ENCODE results near the gene FAM240A.
A peak's percentile ranks its signal among the peaks of the same experiment; 100 is the strongest.
"Not testable (repeated sequence)": the region's sequence is repeated elsewhere in the genome, so short reads cannot be mapped to it uniquely, and the experiment has no call there.

FAM240A gene

GRCh38 chr3:46612324-46612723 is at the start of gene FAM240A:
TSS of gene FAM240A (plus strand) at chr3:46612525. CDS start at chr3:46612684, 159 bp downstream.
- DNase-seq = no peak

- no peak for DNase-seq
These were observed 47.9 kb upstream of the FAM240A start for GRCh38 chr3:46564190-46565021.

GRCh38 chr3:46565077-46565476 is 47.2 kb upstream of the FAM240A start:
- DNase-seq = no peak

GRCh38 chr3:46565607-46566039 is 46.7 kb upstream of the FAM240A start:
- no peak for DNase-seq

GRCh38 chr3:46566040-46566641 is 46.2 kb upstream of the FAM240A start, which contains the start of gene LRRC2:
TSS of gene LRRC2 (minus strand) at chr3:46566302. CDS start at chr3:46551591, 14,711 bp downstream.
- DNase-seq = no peak

GRCh38 chr3:46571684-46572083 is 40.6 kb upstream of the FAM240A start:
- no peak for DNase-seq

GRCh38 chr3:46573701-46574100 is 38.6 kb upstream of the FAM240A start:
- DNase-seq = no peak

- DNase-seq = no peak
These were observed 38.1 kb upstream of the FAM240A start for GRCh38 chr3:46574243-46574646.

- peak; percentile 25 for DNase-seq
These were observed 37.3 kb upstream of the FAM240A start for GRCh38 chr3:46574881-46575576.

- no peak for DNase-seq
These were observed 36.6 kb upstream of the FAM240A start for GRCh38 chr3:46575577-46576222.

- no peak for DNase-seq
These were observed 35.9 kb upstream of the FAM240A start for GRCh38 chr3:46576386-46576785.

GRCh38 chr3:46576879-46577278 is 35.4 kb upstream of the FAM240A start:
- DNase-seq = no peak

- not testable (repeated sequence) for DNase-seq
These were observed 34.6 kb upstream of the FAM240A start for GRCh38 chr3:46577580-46578249.

- no peak for DNase-seq
These were observed 33.2 kb upstream of the FAM240A start for GRCh38 chr3:46578973-46579755.

- no peak for DNase-seq
These were observed 32.5 kb upstream of the FAM240A start for GRCh38 chr3:46579756-46580286.

- no peak for DNase-seq
These were observed 31.6 kb upstream of the FAM240A start for GRCh38 chr3:46580675-46581074.

GRCh38 chr3:46584598-46585467 is 27.5 kb upstream of the FAM240A start:
- no peak for DNase-seq

GRCh38 chr3:46585799-46586693 is 26.3 kb upstream of the FAM240A start:
- DNase-seq = no peak

GRCh38 chr3:46586738-46587246 is 25.5 kb upstream of the FAM240A start:
- no peak for DNase-seq

All from inflammatory macrophage treated with lipopolysaccharide for 4 hours (primary cell).